Measurements from ENCODE around the gene NOL4. TPM values are rescaled to one million over a fixed set of nuclear protein-coding genes. Genes with fewer than 3 reads are reported as not detected.

Gene NOL4
- total and polyA plus RNA-seq, 10 of the 15 experiments (the other 5 are each of a cell fraction or from before 2014, with no cell fraction given), result 1.3 to 10.0 (median 6.3) TPM

DNA sequence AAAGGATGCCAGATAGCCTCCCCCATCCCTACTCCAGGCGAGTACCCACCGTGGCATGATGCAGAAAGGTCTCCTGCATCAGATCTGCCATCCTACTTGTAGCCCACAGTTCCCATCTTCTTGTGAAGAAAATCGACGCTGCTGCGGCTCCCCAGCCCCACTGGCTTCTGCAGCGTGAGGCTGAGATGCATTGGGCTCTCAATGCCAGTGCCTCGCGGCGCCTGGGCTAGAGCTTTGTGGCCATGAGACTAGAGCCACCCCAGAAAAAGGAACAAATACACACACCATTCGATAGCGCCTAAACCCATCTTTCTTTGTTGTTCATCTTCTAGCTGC is 2.8 kb downstream of the NOL4 start:
- Histone ChIP-seq H3K79me2 (ENCODE audit: control insufficient read depth, insufficient read depth, low read length) (no peaks in the 10 kb centered on the region), H3K27me3 (replicated peaks in 1 of 2; ENCODE audit: control insufficient read depth in 2 of 2, insufficient read depth in 2 of 2, low read length in 1 of 2) (peaks cover 0 to 13% of the 10 kb centered on the region in 2 experiments), H3K4me1 (ENCODE audit: control insufficient read depth, insufficient read depth, low read length) (no peaks in the 10 kb centered on the region), H3K4me2 (ENCODE audit: control insufficient read depth, insufficient read depth) (peak overlapping the region; percentile 42), H3K9me3 (replicated peaks; ENCODE audit: control insufficient read depth, insufficient read depth, low read length) (no peaks in the 10 kb centered on the region; the same call in 2 of the 3 replicates), H3K36me3 (ENCODE audit: control insufficient read depth in 2 of 2, insufficient read depth in 2 of 2, low read length in 1 of 2) (no peaks in the 10 kb centered on the region), H3K4me3 (peak overlapping the region; percentile 27; the same call in 1 of the 2 replicates), H4K20me1 (ENCODE audit: control insufficient read depth, insufficient read depth) (no peaks in the 10 kb centered on the region), H3K9ac (ENCODE audit: control insufficient read depth, insufficient read depth, low read length) (no peak overlapping the region), H2AFZ (ENCODE audit: control insufficient read depth, low read depth, low read length) (0 out of 2 replicates have a peak overlapping the region, but pooled peaks have one; percentile 23), H3K27ac (ENCODE audit: control insufficient read depth, insufficient read depth) (no peak overlapping the region)
- DNase-seq (ENCODE audit: low read depth, low spot score) (no peak), ATAC-seq (peak; percentile 55), FAIRE-seq (no peak)
- RAD21 ChIA-PET (ENCODE audit: unreplicated experiment), result interaction anchor here (0.7 to 7.0 kb wide), 11 partner anchors 11 to 344 kb away, joined by 3 to 47 read pairs (median 9); no protein-coding TSS in a partner anchor
- intact Hi-C loops (cut with micrococcal nuclease; ENCODE audit: unreplicated experiment), result loop anchor here (2.0 to 10.0 kb wide), 4 partner anchors 99 to 380 kb away; no protein-coding TSS in a partner anchor
- TSS peak; percentile 18 for BruUV-seq (replicated peaks)
- CTCF ChIA-PET, result interaction anchor here (1.0 to 7.1 kb wide), 5 partner anchors 22 to 382 kb away, joined by 3 to 88 read pairs (median 6); no protein-coding TSS in a partner anchor
- in situ Hi-C loops (cut with MboI), result no loop called here
- TF ChIP-seq CREM (IDR thresholded peaks at IDR 0.05; ENCODE audit: low read depth) (no peak), NFYB (IDR thresholded peaks at IDR 0.05; ENCODE audit: insufficient read depth, low read depth, low read length) (no peak), NR2C1 (IDR thresholded peaks at IDR 0.05) (no peak), HDGF (IDR thresholded peaks at IDR 0.05) (no peak)
- WGBS (ENCODE audit: insufficient coverage, insufficient replicate concordance, low lambda C conversion rate, missing lambda C conversion rate), result 9% methylated on average over 11 of the region's 11 CpGs
- POLR2A ChIA-PET, result interaction anchor here (0.6 to 2.2 kb wide), 7 partner anchors 10 to 103 kb away, joined by 3 to 11 read pairs (median 4); no protein-coding TSS in a partner anchor
- SMC1A ChIA-PET (ENCODE audit: uncharacterized antibody, unreplicated experiment), result interaction anchor here (0.7 to 4.2 kb wide), 7 partner anchors 10 to 101 kb away, joined by 3 to 63 read pairs (median 3); no protein-coding TSS in a partner anchor

GRCh38 chr18:34220081-34220815 is 4.5 kb downstream of the NOL4 start:
- CTCF ChIA-PET, result interaction anchor here (1.0 to 7.1 kb wide), 7 partner anchors 35 to 136 kb away, joined by 3 to 58 read pairs (median 3); no protein-coding TSS in a partner anchor
- BruUV-seq (replicated peaks), result no TSS peak
- intact Hi-C loops (cut with micrococcal nuclease; ENCODE audit: unreplicated experiment), result loop anchor here (5.0 to 10.0 kb wide), 3 partner anchors 137 to 378 kb away; no protein-coding TSS in a partner anchor
- no peaks in the 10 kb centered on the region for H3K36me3 ChIP-seq (ENCODE audit: control insufficient read depth in 2 of 2, insufficient read depth in 2 of 2, low read length in 1 of 2)
- no peak for FAIRE-seq
- no peak overlapping the region for H3K27ac ChIP-seq (ENCODE audit: control insufficient read depth, insufficient read depth)
- SMC1A ChIA-PET (ENCODE audit: uncharacterized antibody, unreplicated experiment), result interaction anchor here (0.7 to 2.8 kb wide), 13 partner anchors 8 to 276 kb away, joined by 3 to 30 read pairs (median 4); no protein-coding TSS in a partner anchor
- no peak for DNase-seq (ENCODE audit: low read depth, low spot score)
- no peaks in the 10 kb centered on the region; the same call in 2 of the 3 replicates for H3K9me3 ChIP-seq (replicated peaks; ENCODE audit: control insufficient read depth, insufficient read depth, low read length)
- no peak overlapping the region for H2AFZ ChIP-seq (ENCODE audit: control insufficient read depth, low read depth, low read length)
- POLR2A ChIA-PET, result interaction anchor here (0.8 to 1.6 kb wide), 3 partner anchors 8 to 63 kb away, joined by 4 to 6 read pairs (median 4); no protein-coding TSS in a partner anchor
- no peak for ATAC-seq
- no peaks in the 10 kb centered on the region for H3K79me2 ChIP-seq (ENCODE audit: control insufficient read depth, insufficient read depth, low read length)
- no peak overlapping the region for H3K4me3 ChIP-seq
- RAD21 ChIA-PET (ENCODE audit: unreplicated experiment), result interaction anchor here (0.9 to 7.0 kb wide), 9 partner anchors 9 to 137 kb away, joined by 3 to 47 read pairs (median 4); no protein-coding TSS in a partner anchor
- 24% methylated on average over 6 of the region's 6 CpGs for WGBS (ENCODE audit: insufficient coverage, insufficient replicate concordance, low lambda C conversion rate, missing lambda C conversion rate)
- H3K9ac ChIP-seq (ENCODE audit: control insufficient read depth, insufficient read depth, low read length), result no peak overlapping the region
- peaks cover 0 to 13% of the 10 kb centered on the region in 2 experiments for H3K27me3 ChIP-seq (replicated peaks in 1 of 2; ENCODE audit: control insufficient read depth in 2 of 2, insufficient read depth in 2 of 2, low read length in 1 of 2)
- H3K4me1 ChIP-seq (ENCODE audit: control insufficient read depth, insufficient read depth, low read length), result no peaks in the 10 kb centered on the region
- in situ Hi-C loops (cut with MboI), result no loop called here
- H4K20me1 ChIP-seq (ENCODE audit: control insufficient read depth, insufficient read depth), result no peaks in the 10 kb centered on the region
- H3K4me2 ChIP-seq (ENCODE audit: control insufficient read depth, insufficient read depth), result no peak overlapping the region
- TF ChIP-seq E2F4 (IDR thresholded peaks at IDR 0.05; ENCODE audit: low read depth, low read length), result no peak
- TF ChIP-seq NFYA (IDR thresholded peaks at IDR 0.05; ENCODE audit: borderline replicate concordance, low read depth, low read length), result no peak
- TF ChIP-seq SUZ12 (IDR thresholded peaks at IDR 0.05; ENCODE audit: unreplicated experiment), result no peak
- no peak for TF ChIP-seq RCOR1 (conservative IDR thresholded peaks at IDR 0.05; ENCODE audit: low read depth, low read length)
- TF ChIP-seq IRF5 (IDR thresholded peaks at IDR 0.05; ENCODE audit: borderline replicate concordance), result no peak
